Fibroblast of villous mesenchyme (primary cell): Measurements from ENCODE around the gene PLXDC1. TPM values are rescaled to one million over a fixed set of nuclear protein-coding genes. Genes with fewer than 3 reads are reported as not detected.
A peak's percentile ranks its signal among the peaks of the same experiment; 100 is the strongest.

Source experiments
- DNase-seq: peaks from one replicate; pipeline ENCODE4 v3.0.0-alpha.2; 2010; ENCODE audit warnings: low read depth
- H3K4me3 ChIP-seq: 2 replicates; pipeline ENCODE4 v1.5.1; 2011; ENCODE audit warnings: low read depth, mild to moderate bottlenecking, low read length
- total RNA-seq: library from RNA; depleted of rRNA; stranded (reverse); fragments of >200 nt; gene quantifications from 2 replicates; pipeline ENCODE4 v1.2.3, GENCODE V29; 2012
- TF ChIP-seq, protein P1 (sequence below): IDR thresholded peaks from 2 replicates; pipeline ENCODE4 v1.5.1; 2012; ENCODE audit warnings: low read depth, mild to moderate bottlenecking, low read length; ENCODE audit not compliant: insufficient read depth

PLXDC1 gene
- 0.43 and 0.64 TPM in 2 replicates for total RNA-seq

DNA sequence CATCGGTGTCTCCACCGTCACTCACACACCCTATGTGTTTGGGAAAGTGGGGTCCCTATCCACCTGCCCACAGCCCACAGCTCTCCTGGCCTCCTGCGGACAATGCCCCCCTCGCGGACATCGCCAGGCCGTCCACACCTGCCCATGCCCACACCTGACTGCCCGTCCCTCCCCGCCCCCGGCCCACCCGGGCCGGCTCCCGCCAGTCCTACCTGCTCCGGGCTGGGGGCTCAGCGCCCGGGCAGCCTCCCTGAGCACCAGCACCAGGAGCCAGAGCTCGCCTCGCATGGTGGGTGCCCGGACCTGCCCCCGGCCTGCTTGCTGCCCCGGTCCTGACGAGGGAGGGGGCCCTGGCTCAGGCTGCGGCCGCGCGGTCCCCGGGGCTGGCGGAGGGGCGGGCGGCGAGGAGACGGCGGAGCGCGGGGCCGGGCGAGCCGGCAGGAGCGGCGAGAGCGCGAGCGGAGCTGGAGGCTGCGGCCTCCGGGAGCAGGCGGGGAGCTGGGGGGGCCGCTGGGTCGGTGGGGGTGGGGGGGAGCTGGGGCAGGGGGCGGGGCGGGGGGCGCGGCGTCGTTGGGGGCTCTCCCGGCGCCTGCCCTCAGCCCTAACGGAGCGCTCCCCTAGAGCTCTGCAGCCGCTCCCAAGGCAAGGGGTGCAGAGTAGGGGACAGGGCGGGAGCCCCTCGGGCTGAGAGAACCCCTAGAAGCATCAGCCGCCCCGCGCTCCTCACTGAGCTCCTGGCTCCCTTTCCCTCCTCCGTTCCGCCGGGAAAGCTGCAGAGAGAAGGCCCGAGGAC lies at the start of gene PLXDC1:
Gene PLXDC1, minus strand, starts transcription at position 488 of the 793 bp plus-strand sequence. Its CDS starts 200 bp downstream, at position 288.
- H3K4me3 ChIP-seq, result peak within 1 kb of the TSS; percentile 98
- TF ChIP-seq, protein P1, sequence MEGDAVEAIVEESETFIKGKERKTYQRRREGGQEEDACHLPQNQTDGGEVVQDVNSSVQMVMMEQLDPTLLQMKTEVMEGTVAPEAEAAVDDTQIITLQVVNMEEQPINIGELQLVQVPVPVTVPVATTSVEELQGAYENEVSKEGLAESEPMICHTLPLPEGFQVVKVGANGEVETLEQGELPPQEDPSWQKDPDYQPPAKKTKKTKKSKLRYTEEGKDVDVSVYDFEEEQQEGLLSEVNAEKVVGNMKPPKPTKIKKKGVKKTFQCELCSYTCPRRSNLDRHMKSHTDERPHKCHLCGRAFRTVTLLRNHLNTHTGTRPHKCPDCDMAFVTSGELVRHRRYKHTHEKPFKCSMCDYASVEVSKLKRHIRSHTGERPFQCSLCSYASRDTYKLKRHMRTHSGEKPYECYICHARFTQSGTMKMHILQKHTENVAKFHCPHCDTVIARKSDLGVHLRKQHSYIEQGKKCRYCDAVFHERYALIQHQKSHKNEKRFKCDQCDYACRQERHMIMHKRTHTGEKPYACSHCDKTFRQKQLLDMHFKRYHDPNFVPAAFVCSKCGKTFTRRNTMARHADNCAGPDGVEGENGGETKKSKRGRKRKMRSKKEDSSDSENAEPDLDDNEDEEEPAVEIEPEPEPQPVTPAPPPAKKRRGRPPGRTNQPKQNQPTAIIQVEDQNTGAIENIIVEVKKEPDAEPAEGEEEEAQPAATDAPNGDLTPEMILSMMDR, result no peak
- DNase-seq, result no peak

DNA sequence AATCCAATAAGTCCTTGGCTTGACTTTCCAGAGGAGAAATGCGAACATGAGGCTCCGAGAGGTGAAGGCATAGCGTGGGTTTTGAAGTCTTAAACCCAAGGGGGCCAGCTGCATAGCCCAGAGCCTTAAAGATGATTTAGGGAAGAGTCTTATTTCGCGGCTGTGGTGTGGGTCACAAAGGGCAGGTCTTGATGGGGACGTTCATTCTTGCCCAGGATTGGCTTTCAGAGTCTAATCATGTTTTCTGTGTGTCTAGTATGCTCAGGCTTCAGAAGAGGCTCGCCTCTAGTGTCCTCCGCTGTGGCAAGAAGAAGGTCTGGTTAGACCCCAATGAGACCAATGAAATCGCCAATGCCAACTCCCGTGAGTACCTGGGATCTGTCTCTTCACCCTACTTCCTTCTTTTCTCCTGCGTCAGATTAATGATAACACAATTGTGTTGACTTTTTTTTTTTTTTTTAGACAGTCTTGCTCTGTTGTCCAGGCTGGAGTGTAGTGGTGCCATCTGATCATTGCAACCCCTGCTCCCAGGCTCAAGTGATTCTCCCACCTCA lies 49.6 kb upstream of the PLXDC1 start:
- TF ChIP-seq, protein P1, result no peak
- H3K4me3 ChIP-seq, result peak overlapping the region; percentile 97
- no peak for DNase-seq

DNA sequence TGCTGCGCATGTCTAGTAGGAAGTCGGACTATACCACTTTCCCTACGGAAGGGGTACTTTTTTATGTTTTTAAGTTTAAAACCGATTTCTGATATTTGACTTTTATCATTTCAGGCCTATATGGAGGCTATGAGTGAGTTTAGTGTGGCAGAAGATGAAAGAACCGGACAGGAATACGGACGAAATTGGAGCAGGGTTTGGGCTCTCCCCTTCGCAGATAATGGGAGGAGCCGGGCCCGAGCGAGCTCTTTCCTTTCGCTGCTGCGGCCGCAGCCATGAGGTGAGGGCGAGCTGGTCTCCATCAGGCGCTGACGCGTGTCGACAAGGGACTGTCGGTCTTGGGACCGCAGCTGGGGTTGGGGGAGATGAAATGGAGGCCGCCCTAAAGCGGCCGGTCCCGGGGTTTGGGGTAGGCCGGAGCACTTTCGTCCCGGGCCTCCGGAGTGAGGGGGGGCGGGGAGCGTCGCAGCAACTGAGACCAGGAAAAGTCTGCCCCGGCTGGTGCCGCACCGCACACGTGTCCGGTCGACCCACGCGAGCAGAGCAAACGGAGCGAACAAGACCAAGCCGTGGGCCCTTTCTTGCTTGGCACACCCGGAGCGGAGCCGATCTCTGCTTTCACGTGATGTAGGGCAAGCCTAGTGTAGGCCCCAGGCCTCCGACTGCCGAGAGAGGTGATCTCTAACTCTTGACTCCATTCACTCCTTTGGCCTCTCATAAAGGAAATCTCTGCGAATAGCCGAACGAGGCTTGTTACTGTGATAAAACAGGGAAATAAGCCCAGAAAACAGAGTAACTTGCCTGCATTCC lies 48.8 kb upstream of the PLXDC1 start, which contains the start of gene RPL19:
Gene RPL19, plus strand, starts transcription at position 214 of the 810 bp plus-strand sequence. Its CDS starts 62 bp downstream, at position 276.
- DNase-seq, result peak; percentile 52
- peak within 1 kb of the TSS; percentile 97 for H3K4me3 ChIP-seq
- TF ChIP-seq, protein P1, result no peak

DNA sequence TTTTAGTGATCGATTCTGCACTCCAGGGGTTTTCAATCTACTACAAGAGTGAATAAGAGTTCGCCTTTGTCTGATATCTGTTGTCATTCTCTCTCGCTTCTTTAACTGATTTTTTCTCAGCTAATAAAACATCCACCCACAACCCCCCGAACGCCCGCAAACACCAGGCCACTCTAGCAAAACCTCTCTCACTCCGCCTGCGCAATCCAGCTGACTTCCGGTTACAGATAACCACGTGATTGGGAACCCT lies 48.3 kb upstream of the PLXDC1 start:
- peak overlapping the region; percentile 97 for H3K4me3 ChIP-seq
- DNase-seq, result peak; percentile 97
- TF ChIP-seq, protein P1, result no peak

DNA sequence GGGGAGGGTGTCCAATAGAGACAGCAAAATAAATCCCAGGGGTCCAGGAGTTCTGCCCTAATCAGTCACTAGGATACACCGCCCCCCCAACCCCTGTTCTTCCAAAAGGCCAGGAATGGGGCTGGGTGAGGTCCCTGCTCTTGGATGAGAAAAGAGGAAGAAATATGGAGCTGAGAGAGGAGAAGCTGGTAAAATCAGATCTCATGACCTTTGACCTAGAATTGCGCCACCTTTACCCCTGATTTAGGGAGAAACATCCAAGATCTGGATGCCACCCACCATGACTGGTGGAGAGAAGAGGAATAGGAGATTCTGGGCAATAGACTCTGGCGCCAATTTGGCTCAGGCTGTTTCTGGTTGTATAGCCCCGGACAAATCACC lies 46.7 kb upstream of the PLXDC1 start:
- TF ChIP-seq, protein P1, result no peak

DNA sequence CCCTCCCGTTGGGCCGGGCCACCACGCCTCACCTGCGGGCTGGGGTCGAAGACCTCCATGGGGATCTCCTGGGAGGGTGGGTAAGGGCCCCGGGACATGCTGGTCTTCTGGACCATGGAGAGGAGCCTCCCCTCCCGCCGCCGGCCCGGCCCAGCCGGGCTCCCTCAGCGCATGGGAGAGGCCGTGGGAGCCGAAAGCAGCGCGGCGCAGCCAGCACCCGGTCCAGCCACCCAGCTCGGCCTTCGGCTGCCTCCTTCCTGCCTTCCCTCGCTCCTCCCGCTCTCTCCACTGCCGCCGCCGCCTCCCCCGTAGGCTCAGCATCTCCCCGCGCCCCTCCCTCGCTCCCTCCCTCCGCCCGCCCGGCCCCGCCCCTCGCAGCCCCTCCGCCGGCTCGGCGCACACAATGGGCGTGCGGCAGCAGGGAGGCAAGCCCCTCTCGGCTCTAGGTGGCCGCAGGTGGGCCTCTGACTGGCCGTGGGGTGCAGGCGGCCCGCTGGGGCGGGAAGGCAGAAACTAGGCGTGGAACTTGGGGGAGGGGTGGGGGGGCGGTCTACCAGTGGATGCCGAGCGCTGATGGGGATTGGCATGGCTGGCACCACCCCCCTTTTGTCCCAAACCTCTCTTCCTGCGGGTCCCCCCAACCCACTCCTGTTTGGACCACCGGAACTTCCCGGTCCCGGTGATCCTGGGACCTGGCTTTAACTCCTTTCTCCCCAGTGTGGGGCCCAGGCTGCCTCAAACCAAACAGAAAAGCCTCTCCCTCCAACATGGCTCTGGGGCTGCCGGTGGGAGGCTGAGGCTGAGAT lies 46.1 kb upstream of the PLXDC1 start, which contains the start of gene CACNB1:
Gene CACNB1, minus strand, starts transcription at position 290 of the 806 bp plus-strand sequence. Its CDS starts 174 bp downstream, at position 116.
- H3K4me3 ChIP-seq, result peak within 1 kb of the TSS; percentile 82
- TF ChIP-seq, protein P1, result no peak
- DNase-seq, result peak; percentile 76

More for the DNA sequence above, 46.7 kb upstream of the PLXDC1 start:
- H3K4me3 ChIP-seq, result no peak overlapping the region
- no peak for DNase-seq
